NCI-H187 treated with DMSO at 0.1 percent for 48 hours (cell line): ENCODE results near the gene HIVEP3.

Source experiments
- DNase-seq: peaks from one replicate; lab custom pipeline; 2025; lab: John Stamatoyannopoulos, UW

The HIVEP3 gene

GRCh38 chr1:41515778-41516167 lies 402.9 kb downstream of the HIVEP3 start:
- no peak for DNase-seq

GRCh38 chr1:41515131-41515678 lies 403.5 kb downstream of the HIVEP3 start:
- no peak for DNase-seq

- DNase-seq: no peak
These were observed 404.3 kb downstream of the HIVEP3 start for GRCh38 chr1:41514381-41514780.

- DNase-seq: no peak
These were observed 405.4 kb downstream of the HIVEP3 start for GRCh38 chr1:41513383-41513735.

- DNase-seq: no peak
These were observed 405.9 kb downstream of the HIVEP3 start for GRCh38 chr1:41512701-41513382.

GRCh38 chr1:41511239-41511540 lies 407.5 kb downstream of the HIVEP3 start:
- DNase-seq: no peak

- no peak for DNase-seq
These were observed 408.0 kb downstream of the HIVEP3 start for GRCh38 chr1:41510531-41511238.

- DNase-seq: no peak
These were observed 409.5 kb downstream of the HIVEP3 start for GRCh38 chr1:41509270-41509671.

- no peak for DNase-seq
These were observed 410.4 kb downstream of the HIVEP3 start for GRCh38 chr1:41508290-41508689.

GRCh38 chr1:41507836-41508235 lies 410.9 kb downstream of the HIVEP3 start:
- no peak for DNase-seq

GRCh38 chr1:41507110-41507720 lies 411.5 kb downstream of the HIVEP3 start:
- no peak for DNase-seq

- DNase-seq: no peak
These were observed 414.3 kb downstream of the HIVEP3 start for GRCh38 chr1:41504114-41505035.

GRCh38 chr1:41503538-41504113 lies 415.1 kb downstream of the HIVEP3 start:
- DNase-seq: no peak

GRCh38 chr1:41502912-41503311 lies 415.8 kb downstream of the HIVEP3 start:
- DNase-seq: no peak

- no peak for DNase-seq
These were observed 417.1 kb downstream of the HIVEP3 start for GRCh38 chr1:41501581-41501980.

- no peak for DNase-seq
These were observed 417.8 kb downstream of the HIVEP3 start for GRCh38 chr1:41500781-41501518.

GRCh38 chr1:41500378-41500777 lies 418.3 kb downstream of the HIVEP3 start:
- DNase-seq: no peak

- DNase-seq: no peak
These were observed 419.1 kb downstream of the HIVEP3 start for GRCh38 chr1:41499591-41499990.

- no peak for DNase-seq
These were observed 419.9 kb downstream of the HIVEP3 start for GRCh38 chr1:41498804-41499203.

GRCh38 chr1:41498391-41498790 lies 420.3 kb downstream of the HIVEP3 start:
- no peak for DNase-seq

- DNase-seq: no peak
These were observed 421.2 kb downstream of the HIVEP3 start for GRCh38 chr1:41497461-41498030.
